ENCODE data around the gene EPC1. TPM values are rescaled to one million over a fixed set of nuclear protein-coding genes. Genes with fewer than 3 reads are reported as not detected.

EPC1 gene
- polyA plus RNA-seq, 2 of the 4 experiments (the other 2 are of a cell fraction) = 14.7 to 47.2 TPM

DNA sequence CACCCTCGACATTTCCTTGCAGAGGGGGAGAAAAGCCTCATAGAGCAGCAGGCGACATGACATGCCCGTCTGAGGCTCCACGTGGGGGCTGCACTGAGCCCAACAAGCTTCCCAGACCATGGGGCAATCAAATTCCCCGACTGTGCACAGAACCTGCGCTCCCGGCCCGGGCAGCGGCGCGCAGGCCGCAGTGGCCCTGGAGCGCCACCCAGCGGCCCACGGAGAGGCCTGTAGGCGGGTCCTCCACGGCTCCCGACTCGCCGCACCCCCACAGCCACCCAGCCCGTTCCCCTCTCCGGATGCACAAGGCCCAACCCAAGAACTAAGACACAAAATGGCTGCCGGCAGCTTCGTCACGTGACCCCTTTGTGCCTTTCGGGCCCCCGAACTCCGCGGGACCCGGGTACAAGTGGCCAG, 816 bp downstream of the EPC1 start (continued):
- TF ChIP-seq ZC3H11A (IDR thresholded peaks at IDR 0.05) = no peak
- TF ChIP-seq MAFK (IDR thresholded peaks at IDR 0.05; ENCODE audit: partially characterized antibody) = no peak
- TF ChIP-seq HEYL (CRISPR knock-in tag; IDR thresholded peaks at IDR 0.05) = no peak
- TF ChIP-seq, protein P1, sequence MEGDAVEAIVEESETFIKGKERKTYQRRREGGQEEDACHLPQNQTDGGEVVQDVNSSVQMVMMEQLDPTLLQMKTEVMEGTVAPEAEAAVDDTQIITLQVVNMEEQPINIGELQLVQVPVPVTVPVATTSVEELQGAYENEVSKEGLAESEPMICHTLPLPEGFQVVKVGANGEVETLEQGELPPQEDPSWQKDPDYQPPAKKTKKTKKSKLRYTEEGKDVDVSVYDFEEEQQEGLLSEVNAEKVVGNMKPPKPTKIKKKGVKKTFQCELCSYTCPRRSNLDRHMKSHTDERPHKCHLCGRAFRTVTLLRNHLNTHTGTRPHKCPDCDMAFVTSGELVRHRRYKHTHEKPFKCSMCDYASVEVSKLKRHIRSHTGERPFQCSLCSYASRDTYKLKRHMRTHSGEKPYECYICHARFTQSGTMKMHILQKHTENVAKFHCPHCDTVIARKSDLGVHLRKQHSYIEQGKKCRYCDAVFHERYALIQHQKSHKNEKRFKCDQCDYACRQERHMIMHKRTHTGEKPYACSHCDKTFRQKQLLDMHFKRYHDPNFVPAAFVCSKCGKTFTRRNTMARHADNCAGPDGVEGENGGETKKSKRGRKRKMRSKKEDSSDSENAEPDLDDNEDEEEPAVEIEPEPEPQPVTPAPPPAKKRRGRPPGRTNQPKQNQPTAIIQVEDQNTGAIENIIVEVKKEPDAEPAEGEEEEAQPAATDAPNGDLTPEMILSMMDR (IDR thresholded peaks at IDR 0.05) = peak; percentile 95
- no peak for TF ChIP-seq CHD4 (IDR thresholded peaks at IDR 0.05; ENCODE audit: borderline replicate concordance)
- no peak for TF ChIP-seq KDM1A (IDR thresholded peaks at IDR 0.05; ENCODE audit: low read depth)
- TF ChIP-seq, protein P2, sequence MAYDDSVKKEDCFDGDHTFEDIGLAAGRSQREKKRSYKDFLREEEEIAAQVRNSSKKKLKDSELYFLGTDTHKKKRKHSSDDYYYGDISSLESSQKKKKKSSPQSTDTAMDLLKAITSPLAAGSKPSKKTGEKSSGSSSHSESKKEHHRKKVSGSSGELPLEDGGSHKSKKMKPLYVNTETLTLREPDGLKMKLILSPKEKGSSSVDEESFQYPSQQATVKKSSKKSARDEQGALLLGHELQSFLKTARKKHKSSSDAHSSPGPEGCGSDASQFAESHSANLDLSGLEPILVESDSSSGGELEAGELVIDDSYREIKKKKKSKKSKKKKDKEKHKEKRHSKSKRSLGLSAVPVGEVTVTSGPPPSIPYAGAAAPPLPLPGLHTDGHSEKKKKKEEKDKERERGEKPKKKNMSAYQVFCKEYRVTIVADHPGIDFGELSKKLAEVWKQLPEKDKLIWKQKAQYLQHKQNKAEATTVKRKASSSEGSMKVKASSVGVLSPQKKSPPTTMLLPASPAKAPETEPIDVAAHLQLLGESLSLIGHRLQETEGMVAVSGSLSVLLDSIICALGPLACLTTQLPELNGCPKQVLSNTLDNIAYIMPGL (CRISPR knock-in tag; IDR thresholded peaks at IDR 0.05; ENCODE audit: borderline replicate concordance) = peak; percentile 38; the same call in 1 of the 2 replicates
- no peak for TF ChIP-seq ESRRA (IDR thresholded peaks at IDR 0.05; ENCODE audit: borderline replicate concordance, low read length)
- TF ChIP-seq, protein P3, sequence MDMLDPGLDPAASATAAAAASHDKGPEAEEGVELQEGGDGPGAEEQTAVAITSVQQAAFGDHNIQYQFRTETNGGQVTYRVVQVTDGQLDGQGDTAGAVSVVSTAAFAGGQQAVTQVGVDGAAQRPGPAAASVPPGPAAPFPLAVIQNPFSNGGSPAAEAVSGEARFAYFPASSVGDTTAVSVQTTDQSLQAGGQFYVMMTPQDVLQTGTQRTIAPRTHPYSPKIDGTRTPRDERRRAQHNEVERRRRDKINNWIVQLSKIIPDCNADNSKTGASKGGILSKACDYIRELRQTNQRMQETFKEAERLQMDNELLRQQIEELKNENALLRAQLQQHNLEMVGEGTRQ (IDR thresholded peaks at IDR 0.05) = peak; percentile 96
- no peak; a peak in 2 of 5 replicates for TF ChIP-seq JUN (IDR thresholded peaks at IDR 0.05)
- TF ChIP-seq, protein P4, sequence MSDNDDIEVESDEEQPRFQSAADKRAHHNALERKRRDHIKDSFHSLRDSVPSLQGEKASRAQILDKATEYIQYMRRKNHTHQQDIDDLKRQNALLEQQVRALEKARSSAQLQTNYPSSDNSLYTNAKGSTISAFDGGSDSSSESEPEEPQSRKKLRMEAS (IDR thresholded peaks at IDR 0.05) = peak; percentile 78
- no peak for TF ChIP-seq MAZ (IDR thresholded peaks at IDR 0.05; ENCODE audit: borderline replicate concordance, low read depth, low read length)

DNA sequence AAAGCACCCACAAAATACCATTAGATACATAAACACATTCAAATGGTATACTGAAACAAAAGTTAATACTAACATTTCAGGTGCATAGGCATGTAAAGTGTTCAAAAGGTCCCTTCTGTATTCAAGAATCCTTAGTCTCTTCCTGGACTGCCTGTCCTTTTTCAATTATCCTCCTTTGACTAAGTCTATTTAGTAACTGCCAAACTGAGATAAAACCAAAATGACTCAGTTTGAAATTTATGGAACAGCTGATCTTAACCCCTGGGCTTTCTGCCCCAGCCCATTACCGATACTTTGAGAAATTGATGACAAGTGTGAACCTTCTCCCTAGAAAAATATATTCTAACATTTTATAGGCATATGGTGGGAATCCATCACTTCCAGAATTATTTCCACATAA, 5.4 kb downstream of the EPC1 start:
- no peak for TF ChIP-seq ZSCAN20 (CRISPR knock-in tag; IDR thresholded peaks at IDR 0.05)
- TF ChIP-seq NFE2L2 (conservative IDR thresholded peaks at IDR 0.05; ENCODE audit: low read length) = no peak
- TF ChIP-seq RFX5 (IDR thresholded peaks at IDR 0.05) = no peak
- no peak for TF ChIP-seq HOXB5 (CRISPR knock-in tag; IDR thresholded peaks at IDR 0.05)
- TF ChIP-seq RARB (CRISPR knock-in tag; IDR thresholded peaks at IDR 0.05) = no peak
- no peak for TF ChIP-seq RCOR1 (IDR thresholded peaks at IDR 0.05; ENCODE audit: low read depth, low read length)
- no peak for TF ChIP-seq CHD4 (IDR thresholded peaks at IDR 0.05; ENCODE audit: borderline replicate concordance)
- no peak for TF ChIP-seq FOSB (CRISPR knock-in tag; IDR thresholded peaks at IDR 0.05)
- TF ChIP-seq MYC (IDR thresholded peaks at IDR 0.05; ENCODE audit: borderline replicate concordance, low read length) = no peak
- TF ChIP-seq HDAC2 (IDR thresholded peaks at IDR 0.05) = no peak
- TF ChIP-seq TP53 (CRISPR knock-in tag; IDR thresholded peaks at IDR 0.05) = no peak
- no peak for TF ChIP-seq TFCP2L1 (CRISPR knock-in tag; IDR thresholded peaks at IDR 0.05)
- no peak for TF ChIP-seq PHF8 (IDR thresholded peaks at IDR 0.05; ENCODE audit: borderline replicate concordance, low read depth)
- TF ChIP-seq EP300 (IDR thresholded peaks at IDR 0.05) = no peak
- Histone ChIP-seq H3K9me3 (no peaks in the 10 kb centered on the region), H3K4me2 (no peak overlapping the region), H3K4me3 (no peak overlapping the region), H3K27ac (no peak overlapping the region), H3K4me1 (peaks cover 24% of the 10 kb centered on the region; the same call in 2 of the 3 replicates)
- FAIRE-seq (no peak), DNase-seq (ENCODE audit: low read depth in 1 of 2, low spot score in 1 of 2) (no peak), ATAC-seq (no peak)
- WGBS (ENCODE audit: missing lambda C conversion rate) = 97% methylated on average over 1 of the region's 1 CpG
- ChIA-PET POLR2A (no interaction called here), CTCF (interaction anchor here (1.2 kb wide), 1 partner anchor 88 kb away, joined by 4 read pairs; no protein-coding TSS in a partner anchor)

Measured in A549 (cell line).